Uterus (tissue), 4 donors: Measurements from ENCODE around the gene GALNT14. TPM values are rescaled to one million over a fixed set of nuclear protein-coding genes. Genes with fewer than 3 reads are reported as not detected.

Experiments
- DNase-seq, 2 donors: peaks; one replicate each; pipeline ENCODE4 v3.0.0-alpha.2; 2019 to 2020
- H3K27ac ChIP-seq, 2 donors: fragments of 200-600 bp; sonication (generic); 1 replicate in 1 of 2; 2 replicates in 1 of 2; pipeline ENCODE4 v1.5.1; 2016 to 2018
- H3K27me3 ChIP-seq, 2 donors: fragments of 200-600 bp; sonication (generic); one replicate each; pipeline ENCODE4 v1.5.1; 2018 to 2019; ENCODE audit warnings: control low read depth in 1 of 2
- H3K36me3 ChIP-seq, 2 donors: fragments of 200-600 bp; sonication (generic); one replicate each; pipeline ENCODE4 v1.5.1; 2019; ENCODE audit warnings: control low read depth in 1 of 2
- H3K4me1 ChIP-seq, 2 donors: fragments of 200-600 bp; sonication (generic); one replicate each; pipeline ENCODE4 v1.5.1; 2018 to 2019; ENCODE audit warnings: control low read depth in 1 of 2
- H3K4me3 ChIP-seq, 2 donors: fragments of 200-600 bp; sonication (generic); 1 replicate in 1 of 2; 2 replicates in 1 of 2; pipeline ENCODE4 v1.5.1; 2018 to 2019; ENCODE audit warnings: mild to moderate bottlenecking in 1 of 2
- H3K9me3 ChIP-seq, 2 donors: fragments of 200-600 bp; sonication (generic); one replicate each; pipeline ENCODE4 v1.5.1; 2019; ENCODE audit warnings: control low read depth in 1 of 2
- CTCF ChIP-seq, 4 experiments: fragments of 200-600 bp in 2 of 4; fragments of 450-650 bp in 2 of 4; sonication (generic) in 2 of 4; IDR thresholded peaks; one replicate each; pipeline ENCODE4 v1.5.1; 2016 to 2019; ENCODE audit warnings: antibody characterized with exemption in 4 of 4, mild to moderate bottlenecking in 2 of 4, moderate library complexity in 1 of 4
- POLR2A ChIP-seq, 2 donors: fragments of 450-650 bp; IDR thresholded peaks; one replicate each; pipeline ENCODE4 v1.6.1; 2016; ENCODE audit warnings: antibody characterized with exemption in 2 of 2, mild to moderate bottlenecking in 1 of 2, moderate library complexity in 1 of 2
- intact Hi-C: fragments of 100-400 bp; cut with DNase I; formaldehyde crosslinking; loops from one replicate; pipeline ENCODE4 v1.15.1; 2023; ENCODE audit warnings: low total_unique reads
- total RNA-seq, 4 donors: library from RNA; depleted of rRNA in 3 of 4; stranded (reverse); fragments of >200 nt in 3 of 4; gene quantifications; one replicate each; pipeline versions ENCODE4 v1.1.0 to v1.2.4, GENCODE V29; 2014 to 2023
- donor health status: DM: yes; HTN: yes; CAD: no.

The GALNT14 gene
- total RNA-seq, 4 donors from 2014 or later = 0.58 to 4.0 TPM; not detected in 2

DNA sequence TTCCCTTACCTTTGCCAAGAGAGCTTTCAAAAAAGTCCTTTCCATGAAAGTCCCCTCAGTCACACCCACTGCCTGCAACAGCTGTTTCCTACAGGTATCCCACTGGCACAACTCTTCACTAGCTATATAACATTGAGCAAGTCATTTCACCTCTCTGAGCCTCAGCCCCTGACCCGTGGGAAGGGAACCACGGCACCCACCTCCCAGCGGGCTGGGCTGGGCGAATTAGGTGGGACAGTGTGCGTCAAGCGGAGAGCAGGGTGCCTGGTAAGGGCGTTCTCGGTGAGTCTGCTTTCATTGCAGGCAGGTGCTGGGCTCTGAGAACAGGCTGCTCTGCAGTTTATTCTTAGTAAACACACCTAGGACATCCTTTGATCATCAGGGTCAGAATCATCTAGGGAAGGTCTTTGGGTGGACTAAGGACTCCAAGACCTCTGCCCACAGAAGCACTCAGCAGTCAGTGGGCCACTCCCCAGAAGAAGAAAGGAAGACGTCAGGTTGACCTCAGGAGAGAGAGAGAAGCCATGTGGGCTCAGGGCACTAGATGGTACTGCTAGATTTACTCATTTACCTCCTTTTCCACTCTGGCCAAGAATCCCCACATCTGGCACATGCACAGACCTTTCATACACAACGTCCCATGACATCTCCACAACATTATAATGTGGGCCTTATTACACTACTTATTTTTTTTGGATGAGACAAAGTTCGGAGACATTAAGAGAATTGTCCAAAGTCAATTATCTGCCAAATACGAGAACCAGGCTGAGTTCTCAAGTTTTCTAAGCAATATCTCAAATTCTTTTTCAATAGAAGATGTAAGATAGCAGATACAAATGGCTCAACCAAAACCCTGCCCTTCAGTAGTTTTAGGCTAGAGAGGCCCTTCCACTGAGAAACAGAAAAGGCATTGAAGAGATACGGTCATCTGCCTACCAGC, 79.9 kb downstream of the GALNT14 start:
- H3K9me3 ChIP-seq = no peaks in the 10 kb centered on the region
- intact Hi-C loops = no loop called here
- H3K27ac ChIP-seq = no peak overlapping the region
- no peak overlapping the region for H3K4me3 ChIP-seq
- no peaks in the 10 kb centered on the region for H3K4me1 ChIP-seq
- TF ChIP-seq CTCF (IDR thresholded peaks at IDR 0.05) (no peak), POLR2A (IDR thresholded peaks at IDR 0.05) (no peak)
- H3K36me3 ChIP-seq = no peaks in the 10 kb centered on the region
- H3K27me3 ChIP-seq = no peaks in the 10 kb centered on the region
- no peak for DNase-seq

DNA sequence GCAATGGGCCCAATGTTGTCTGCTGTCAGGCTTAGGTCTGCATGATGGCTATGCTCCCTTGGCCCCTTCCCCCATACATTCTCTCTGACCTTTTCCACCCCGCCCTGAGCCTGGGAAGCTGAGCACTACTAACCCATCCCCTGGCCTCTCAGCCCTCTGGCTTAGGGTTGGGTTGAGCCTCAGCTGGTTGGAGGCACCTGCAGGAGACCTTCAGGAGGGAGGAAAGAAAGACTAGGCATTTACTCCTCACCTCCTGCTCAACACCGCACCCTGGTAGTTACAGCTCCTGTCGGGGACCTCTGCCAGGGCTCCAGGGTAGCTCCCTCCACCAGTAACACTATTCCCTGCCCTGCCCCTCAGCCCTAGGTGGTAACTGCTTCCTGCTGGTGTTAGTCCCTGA, 80.5 kb downstream of the GALNT14 start:
- H3K4me1 ChIP-seq = no peaks in the 10 kb centered on the region
- TF ChIP-seq CTCF (IDR thresholded peaks at IDR 0.05) (no peak), POLR2A (IDR thresholded peaks at IDR 0.05) (no peak)
- no peak for DNase-seq
- H3K9me3 ChIP-seq = no peaks in the 10 kb centered on the region
- H3K4me3 ChIP-seq = no peak overlapping the region
- no peaks in the 10 kb centered on the region for H3K36me3 ChIP-seq
- H3K27me3 ChIP-seq = no peaks in the 10 kb centered on the region
- H3K27ac ChIP-seq = no peak overlapping the region
- intact Hi-C loops = no loop called here

GRCh38 chr2:31055938-31056337, 82.3 kb downstream of the GALNT14 start:
- no peaks in the 10 kb centered on the region for H3K9me3 ChIP-seq
- H3K27me3 ChIP-seq = no peaks in the 10 kb centered on the region
- no peak overlapping the region for H3K27ac ChIP-seq
- H3K4me1 ChIP-seq = no peaks in the 10 kb centered on the region
- DNase-seq = no peak
- TF ChIP-seq POLR2A (IDR thresholded peaks at IDR 0.05) = no peak
- TF ChIP-seq CTCF (IDR thresholded peaks at IDR 0.05) = no peak
- intact Hi-C loops = no loop called here
- no peak overlapping the region for H3K4me3 ChIP-seq
- H3K36me3 ChIP-seq = no peaks in the 10 kb centered on the region

GRCh38 chr2:31054842-31055388, 83.3 kb downstream of the GALNT14 start:
- Histone ChIP-seq H3K27me3 (no peaks in the 10 kb centered on the region), H3K27ac (no peak overlapping the region), H3K36me3 (no peaks in the 10 kb centered on the region), H3K4me1 (no peaks in the 10 kb centered on the region), H3K9me3 (no peaks in the 10 kb centered on the region), H3K4me3 (no peak overlapping the region)
- intact Hi-C loops = no loop called here
- no peak for DNase-seq
- no peak for TF ChIP-seq POLR2A (IDR thresholded peaks at IDR 0.05)
- TF ChIP-seq CTCF (IDR thresholded peaks at IDR 0.05) = no peak
